A549 treated with DMSO at 1 μM for 4 hours (cell line): ENCODE measurements around the gene CTAGE15. TPM values are rescaled to one million over a fixed set of nuclear protein-coding genes. Genes with fewer than 3 reads are reported as not detected.

Experiments
- total RNA-seq: library from RNA; stranded (reverse); fragments of 200-300 nt; extraction: Qiagen RNA extraction; gene quantifications from 5 replicates; pipeline ENCODE4 v1.2.3, GENCODE V29; 2022; ENCODE audit warnings: low read depth

CTAGE15 gene, protein sequence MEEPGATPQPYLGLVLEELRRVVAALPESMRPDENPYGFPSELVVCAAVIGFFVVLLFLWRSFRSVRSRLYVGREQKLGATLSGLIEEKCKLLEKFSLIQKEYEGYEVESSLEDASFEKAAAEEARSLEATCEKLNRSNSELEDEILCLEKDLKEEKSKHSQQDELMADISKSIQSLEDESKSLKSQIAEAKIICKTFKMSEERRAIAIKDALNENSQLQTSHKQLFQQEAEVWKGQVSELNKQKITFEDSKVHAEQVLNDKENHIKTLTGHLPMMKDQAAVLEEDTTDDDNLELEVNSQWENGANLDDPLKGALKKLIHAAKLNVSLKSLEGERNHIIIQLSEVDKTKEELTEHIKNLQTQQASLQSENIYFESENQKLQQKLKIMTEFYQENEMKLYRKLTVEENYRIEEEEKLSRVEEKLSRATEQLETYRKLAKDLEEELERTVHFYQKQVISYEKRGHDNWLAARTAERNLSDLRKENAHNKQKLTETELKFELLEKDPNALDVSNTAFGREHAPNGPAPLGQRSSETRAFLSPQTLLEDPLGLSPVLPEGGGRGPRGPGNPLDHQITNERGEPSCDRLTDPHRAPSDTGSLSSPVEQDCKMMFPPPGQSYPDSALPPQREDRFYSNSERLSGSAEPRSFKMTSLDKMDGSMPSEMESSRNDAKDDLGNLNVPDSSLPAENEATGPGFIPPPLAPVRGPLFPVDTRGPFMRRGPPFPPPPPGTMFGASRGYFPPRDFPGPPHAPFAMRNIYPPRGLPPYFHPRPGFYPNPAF
- total RNA-seq: not detected in 5 replicates

DNA sequence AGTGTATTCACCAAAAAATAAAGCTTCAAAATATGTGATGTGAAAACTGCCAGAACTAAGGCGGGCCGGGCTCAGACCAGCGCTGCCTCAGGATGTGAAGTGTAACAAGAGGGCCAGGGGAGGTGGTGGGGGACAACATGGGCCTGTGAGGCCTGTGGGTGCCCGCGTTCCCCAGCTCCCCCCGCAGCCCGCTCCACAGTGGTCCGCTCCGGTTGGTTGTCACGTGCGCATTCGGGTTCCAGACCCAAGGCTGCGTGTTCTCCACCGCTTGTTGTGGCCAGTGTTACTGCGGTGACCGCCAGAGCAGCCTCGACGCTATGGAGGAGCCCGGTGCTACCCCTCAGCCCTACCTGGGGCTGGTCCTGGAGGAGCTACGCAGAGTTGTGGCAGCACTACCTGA, at the start of gene CTAGE15:
Gene CTAGE15 (plus strand): TSS at position 301 of the 400 bp plus-strand sequence. CDS start 17 bp downstream, at position 318.

DNA sequence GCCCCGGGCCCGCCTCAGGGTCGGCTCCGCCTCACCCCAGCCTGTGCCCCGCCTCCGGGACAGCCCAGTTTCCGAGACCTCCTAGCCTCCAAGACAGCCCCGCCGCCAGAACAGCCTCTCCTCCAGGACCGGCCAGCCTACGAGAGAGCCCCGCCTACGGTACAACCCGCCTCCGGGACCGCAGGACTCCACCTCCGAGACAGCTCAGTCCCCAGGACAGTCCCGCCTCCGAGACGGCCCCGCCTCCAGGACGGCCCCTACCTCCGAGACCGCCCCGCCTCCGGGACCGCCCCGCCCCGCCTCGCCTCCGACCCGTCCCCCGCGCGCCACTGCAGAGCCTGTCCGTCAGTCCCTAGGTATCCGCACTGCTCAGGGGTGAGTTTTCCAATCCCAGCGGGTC, 49.0 kb downstream of the CTAGE15 start, which contains the start of gene TCAF2:
Gene TCAF2 (plus strand): TSS at position 329 of the 400 bp plus-strand sequence.

Other genes with a start within 250 kb of the CTAGE15 start
- gene FAM131B, start 209.1 kb upstream of the CTAGE15 start, total RNA-seq: 0.36 to 0.72 TPM (median 0.58 TPM) in 5 replicates
- 164 to 197 TPM (median 174 TPM) in 5 replicates for gene ZYX, start 190.5 kb upstream of the CTAGE15 start, total RNA-seq
- gene EPHA1, start 162.9 kb upstream of the CTAGE15 start, total RNA-seq: 0.27 TPM in 1 of 5 replicates, not detected in the others
- not detected in 5 replicates for gene TAS2R60, start 128.3 kb upstream of the CTAGE15 start, total RNA-seq
- not detected in 5 replicates for gene TAS2R41, start 93.9 kb upstream of the CTAGE15 start, total RNA-seq
- gene TCAF2, start 49.2 kb downstream of the CTAGE15 start, total RNA-seq: 0.20 to 0.37 TPM (median 0.30 TPM) in 5 replicates
- not detected in 5 replicates for gene CTAGE6, start 185.9 kb downstream of the CTAGE15 start, total RNA-seq